ENCODE data around the gene PCDH12.

PCDH12 gene

DNA sequence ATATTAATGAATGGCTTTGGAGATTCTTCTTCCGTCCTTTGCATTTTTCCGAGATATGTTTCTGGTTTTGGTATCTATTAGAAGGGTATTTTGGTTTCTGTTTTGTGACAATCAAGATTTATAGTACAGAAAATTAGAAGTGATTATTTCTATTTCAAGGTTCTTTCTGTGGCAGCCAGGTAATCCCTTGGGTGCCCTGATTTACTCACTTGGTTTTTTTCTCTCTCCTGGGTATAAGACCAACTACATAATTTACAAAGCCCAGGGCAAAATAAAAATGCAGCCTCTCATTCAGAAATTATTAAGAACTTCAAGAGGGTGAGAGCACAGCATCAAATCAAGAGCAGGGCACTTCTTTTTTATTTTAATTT lies 8.9 kb upstream of the PCDH12 start:
- TF ChIP-seq, protein P1, sequence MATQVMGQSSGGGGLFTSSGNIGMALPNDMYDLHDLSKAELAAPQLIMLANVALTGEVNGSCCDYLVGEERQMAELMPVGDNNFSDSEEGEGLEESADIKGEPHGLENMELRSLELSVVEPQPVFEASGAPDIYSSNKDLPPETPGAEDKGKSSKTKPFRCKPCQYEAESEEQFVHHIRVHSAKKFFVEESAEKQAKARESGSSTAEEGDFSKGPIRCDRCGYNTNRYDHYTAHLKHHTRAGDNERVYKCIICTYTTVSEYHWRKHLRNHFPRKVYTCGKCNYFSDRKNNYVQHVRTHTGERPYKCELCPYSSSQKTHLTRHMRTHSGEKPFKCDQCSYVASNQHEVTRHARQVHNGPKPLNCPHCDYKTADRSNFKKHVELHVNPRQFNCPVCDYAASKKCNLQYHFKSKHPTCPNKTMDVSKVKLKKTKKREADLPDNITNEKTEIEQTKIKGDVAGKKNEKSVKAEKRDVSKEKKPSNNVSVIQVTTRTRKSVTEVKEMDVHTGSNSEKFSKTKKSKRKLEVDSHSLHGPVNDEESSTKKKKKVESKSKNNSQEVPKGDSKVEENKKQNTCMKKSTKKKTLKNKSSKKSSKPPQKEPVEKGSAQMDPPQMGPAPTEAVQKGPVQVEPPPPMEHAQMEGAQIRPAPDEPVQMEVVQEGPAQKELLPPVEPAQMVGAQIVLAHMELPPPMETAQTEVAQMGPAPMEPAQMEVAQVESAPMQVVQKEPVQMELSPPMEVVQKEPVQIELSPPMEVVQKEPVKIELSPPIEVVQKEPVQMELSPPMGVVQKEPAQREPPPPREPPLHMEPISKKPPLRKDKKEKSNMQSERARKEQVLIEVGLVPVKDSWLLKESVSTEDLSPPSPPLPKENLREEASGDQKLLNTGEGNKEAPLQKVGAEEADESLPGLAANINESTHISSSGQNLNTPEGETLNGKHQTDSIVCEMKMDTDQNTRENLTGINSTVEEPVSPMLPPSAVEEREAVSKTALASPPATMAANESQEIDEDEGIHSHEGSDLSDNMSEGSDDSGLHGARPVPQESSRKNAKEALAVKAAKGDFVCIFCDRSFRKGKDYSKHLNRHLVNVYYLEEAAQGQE (IDR thresholded peaks at IDR 0.05; ENCODE audit: low read depth) = no peak
- TF ChIP-seq TAF1 (IDR thresholded peaks at IDR 0.05; ENCODE audit: low read depth) = no peak
- TF ChIP-seq ZBTB7A (IDR thresholded peaks at IDR 0.05; ENCODE audit: low read depth) = no peak
- TF ChIP-seq TEAD4 (IDR thresholded peaks at IDR 0.05) = no peak
- TF ChIP-seq TCF12 (IDR thresholded peaks at IDR 0.05; ENCODE audit: low read depth) = no peak
- TF ChIP-seq CEBPB (IDR thresholded peaks at IDR 0.05) = no peak

GRCh38 chr5:141966275-141966962 lies 8.4 kb upstream of the PCDH12 start:
- TF ChIP-seq RAD21 (IDR thresholded peaks at IDR 0.05; ENCODE audit: low read depth) (no peak), TEAD4 (IDR thresholded peaks at IDR 0.05) (no peak), FOXM1 (IDR thresholded peaks at IDR 0.05; ENCODE audit: borderline replicate concordance, low read depth) (no peak), EGR1 (IDR thresholded peaks at IDR 0.05) (no peak), TCF12 (IDR thresholded peaks at IDR 0.05; ENCODE audit: low read depth) (no peak), YY1 (IDR thresholded peaks at IDR 0.05; ENCODE audit: low read depth) (no peak), CREB1 (IDR thresholded peaks at IDR 0.05; ENCODE audit: low read depth) (no peak), CEBPB (IDR thresholded peaks at IDR 0.05) (no peak), ZBTB7A (IDR thresholded peaks at IDR 0.05; ENCODE audit: low read depth) (no peak), USF1 (IDR thresholded peaks at IDR 0.05) (no peak)
- TF ChIP-seq, protein P1 (IDR thresholded peaks at IDR 0.05; ENCODE audit: low read depth) = no peak

GRCh38 chr5:141965071-141965470 lies 7.1 kb upstream of the PCDH12 start:
- TF ChIP-seq EGR1 (IDR thresholded peaks at IDR 0.05) = no peak
- TF ChIP-seq RAD21 (IDR thresholded peaks at IDR 0.05; ENCODE audit: low read depth) = no peak
- TF ChIP-seq NFIC (IDR thresholded peaks at IDR 0.05) = no peak
- no peak for TF ChIP-seq CREB1 (IDR thresholded peaks at IDR 0.05; ENCODE audit: low read depth)
- TF ChIP-seq EP300 (IDR thresholded peaks at IDR 0.05; ENCODE audit: borderline replicate concordance) = no peak
- TF ChIP-seq, protein P1 (IDR thresholded peaks at IDR 0.05; ENCODE audit: low read depth) = no peak

DNA sequence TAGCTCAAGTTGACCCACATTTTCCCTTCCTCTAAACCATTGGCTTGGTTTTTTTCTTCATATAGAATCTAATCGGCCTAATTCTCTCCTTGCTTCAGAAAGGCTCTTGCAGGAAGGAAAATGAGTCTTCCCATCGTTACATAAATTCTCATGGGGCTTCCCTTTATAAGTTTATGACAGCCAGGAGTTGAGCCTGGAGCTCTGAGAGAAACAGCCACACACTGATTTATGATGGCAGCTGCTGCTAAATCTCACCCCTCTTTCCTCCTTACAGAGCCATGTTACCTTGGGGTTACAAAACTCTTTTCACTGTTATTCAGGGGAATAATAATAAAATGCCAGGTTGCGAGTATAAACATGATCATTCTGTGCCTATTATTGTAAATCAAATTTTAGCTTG lies 5.7 kb upstream of the PCDH12 start:
- TF ChIP-seq CEBPB (IDR thresholded peaks at IDR 0.05) (no peak), RAD21 (IDR thresholded peaks at IDR 0.05; ENCODE audit: low read depth) (no peak), EGR1 (IDR thresholded peaks at IDR 0.05) (no peak), ZBTB7A (IDR thresholded peaks at IDR 0.05; ENCODE audit: low read depth) (no peak), FOXM1 (IDR thresholded peaks at IDR 0.05; ENCODE audit: borderline replicate concordance, low read depth) (no peak), USF1 (IDR thresholded peaks at IDR 0.05) (no peak), NFIC (IDR thresholded peaks at IDR 0.05) (no peak)

- TF ChIP-seq TAF1 (IDR thresholded peaks at IDR 0.05; ENCODE audit: low read depth) = no peak
- TF ChIP-seq CEBPB (IDR thresholded peaks at IDR 0.05) = no peak
- no peak for TF ChIP-seq RAD21 (IDR thresholded peaks at IDR 0.05; ENCODE audit: low read depth)
- TF ChIP-seq, protein P2, sequence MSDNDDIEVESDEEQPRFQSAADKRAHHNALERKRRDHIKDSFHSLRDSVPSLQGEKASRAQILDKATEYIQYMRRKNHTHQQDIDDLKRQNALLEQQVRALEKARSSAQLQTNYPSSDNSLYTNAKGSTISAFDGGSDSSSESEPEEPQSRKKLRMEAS (IDR thresholded peaks at IDR 0.05) = no peak
- no peak for TF ChIP-seq TCF12 (IDR thresholded peaks at IDR 0.05; ENCODE audit: low read depth)
- TF ChIP-seq YY1 (IDR thresholded peaks at IDR 0.05; ENCODE audit: low read depth) = no peak
- no peak for TF ChIP-seq EGR1 (IDR thresholded peaks at IDR 0.05)
Measured at GRCh38 chr5:141961466-141961865, 3.5 kb upstream of the PCDH12 start.

Measured in Ishikawa (cell line).